Upper lobe of left lung (tissue), 6 donors: ENCODE measurements around the gene NKX2-4. TPM values are rescaled to one million over a fixed set of nuclear protein-coding genes. Genes with fewer than 3 reads are reported as not detected.

Experiments used
- ATAC-seq, 2 donors: fragments of 200-7000 bp; cut with Tn5 transposase; one replicate each; pipeline ENCODE4 v1.9.1; 2022; ENCODE audit warnings: mild to moderate bottlenecking in 2 of 2, moderate library complexity in 2 of 2; ENCODE audit not compliant: low FRiP score in 2 of 2
- DNase-seq, 2 donors: peaks; one replicate each; pipeline ENCODE4 v3.0.0-alpha.2; 2019 to 2020
- H3K27ac ChIP-seq, 4 donors: fragments of 200-600 bp; sonication (generic); one replicate each; pipeline ENCODE4 v1.5.1; 2016 to 2019
- H3K27me3 ChIP-seq, 4 donors: fragments of 200-600 bp; sonication (generic); one replicate each; pipeline ENCODE4 v1.5.1; 2017 to 2019
- H3K36me3 ChIP-seq, 4 donors: fragments of 200-600 bp; sonication (generic); one replicate each; pipeline ENCODE4 v1.5.1; 2016 to 2019
- H3K4me1 ChIP-seq, 4 donors: fragments of 200-600 bp; sonication (generic); one replicate each; pipeline ENCODE4 v1.5.1; 2018 to 2019
- H3K4me3 ChIP-seq, 4 donors: fragments of 200-600 bp; sonication (generic); one replicate each; pipeline ENCODE4 v1.5.1; 2017 to 2019; ENCODE audit warnings: mild to moderate bottlenecking in 2 of 4, moderate library complexity in 1 of 4
- H3K9me3 ChIP-seq, 4 donors: fragments of 200-600 bp; sonication (generic); one replicate each; pipeline ENCODE4 v1.5.1; 2018 to 2019
- CTCF ChIP-seq, 6 experiments: fragments of 450-650 bp in 4 of 6; fragments of 200-600 bp in 2 of 6; sonication (generic) in 2 of 6; IDR thresholded peaks; one replicate each; pipeline ENCODE4 v1.5.1; 2016 to 2019; ENCODE audit warnings: antibody characterized with exemption in 6 of 6
- EP300 ChIP-seq, 4 donors: sonication (generic); formaldehyde crosslinking; IDR thresholded peaks; one replicate each; pipeline ENCODE4 v1.5.1; 2017; ENCODE audit warnings: antibody characterized with exemption in 4 of 4, control low read depth in 2 of 4
- POLR2A ChIP-seq, 4 donors: fragments of 450-650 bp; IDR thresholded peaks; one replicate each; pipeline ENCODE4 v1.5.1; 2016 to 2017; ENCODE audit warnings: antibody characterized with exemption in 4 of 4, mild to moderate bottlenecking in 2 of 4
- POLR2AphosphoS5 ChIP-seq, 2 donors: sonication (generic); formaldehyde crosslinking; IDR thresholded peaks; one replicate each; pipeline ENCODE4 v1.5.1; 2017; ENCODE audit warnings: antibody characterized with exemption in 2 of 2
- WGBS, 2 donors: methylation state at CpG; one replicate each; pipeline ENCODE4 v1.1.5; 2017 to 2018; 5-methylcytosine and 5-hydroxymethylcytosine counted together
- small RNA-seq, 4 donors: library from RNA; depleted of rRNA; stranded (forward); fragments of <200 nt; gene quantifications; one replicate each; pipeline ENCODE3, GENCODE V24; 2016
- total RNA-seq, 6 donors: library from RNA; depleted of rRNA in 4 of 6; stranded (reverse); fragments of >200 nt in 4 of 6; gene quantifications; one replicate each; pipeline versions ENCODE4 v1.1.0 to v1.2.1, GENCODE V29; 2016 to 2021
- donor health status: DM: no; HTN: no; CAD: no; lungs with moderate emphysema.
- donor health status: DM: no; HTN: yes; CAD: no; lungs with severe emphysema.

Gene NKX2-4
- total RNA-seq, 6 donors from 2014 or later = not detected

- 50 to 100% methylated on average over 1 of the region's 1 CpG for WGBS, 2 donors
- H3K27ac ChIP-seq = no peak overlapping the region
- DNase-seq = no peak
- H3K4me1 ChIP-seq = peaks cover 11 to 22% (median 14%) of the 10 kb centered on the region in 4 donors
- H3K9me3 ChIP-seq = no peaks in the 10 kb centered on the region
- no peak overlapping the region for H3K4me3 ChIP-seq
- TF ChIP-seq POLR2AphosphoS5 (IDR thresholded peaks at IDR 0.05) (no peak), EP300 (IDR thresholded peaks at IDR 0.05) (no peak), CTCF (IDR thresholded peaks at IDR 0.05) (no peak), POLR2A (IDR thresholded peaks at IDR 0.05) (no peak)
- H3K27me3 ChIP-seq = no peaks in the 10 kb centered on the region
- ATAC-seq = no peak
- H3K36me3 ChIP-seq = peaks cover 2 to 85% (median 9%) of the 10 kb centered on the region in 4 donors
These were observed 41.3 kb downstream of the NKX2-4 start for GRCh38 chr20:21355981-21356380.

GRCh38 chr20:21353236-21353635 lies 44.1 kb downstream of the NKX2-4 start:
- DNase-seq (no peak), ATAC-seq (no peak)
- H3K27ac ChIP-seq = no peak overlapping the region
- 95 to 97% methylated on average over 1 of the region's 1 CpG for WGBS, 2 donors
- no peak overlapping the region for H3K4me3 ChIP-seq
- H3K36me3 ChIP-seq = peaks cover 17 to 87% (median 24%) of the 10 kb centered on the region in 4 donors
- H3K9me3 ChIP-seq = no peaks in the 10 kb centered on the region
- no peaks in the 10 kb centered on the region for H3K27me3 ChIP-seq
- TF ChIP-seq CTCF (IDR thresholded peaks at IDR 0.05) (no peak), POLR2A (IDR thresholded peaks at IDR 0.05) (no peak), EP300 (IDR thresholded peaks at IDR 0.05) (no peak)
- H3K4me1 ChIP-seq = peaks cover 0 to 6% (median 1%) of the 10 kb centered on the region in 4 donors

- no peak for DNase-seq
- H3K4me3 ChIP-seq = no peak overlapping the region
- TF ChIP-seq POLR2AphosphoS5 (IDR thresholded peaks at IDR 0.05) = no peak
- TF ChIP-seq POLR2A (IDR thresholded peaks at IDR 0.05) = no peak
- H3K36me3 ChIP-seq = peaks cover 18 to 87% (median 27%) of the 10 kb centered on the region in 4 donors
- no peaks in the 10 kb centered on the region for H3K9me3 ChIP-seq
- peaks cover 0 to 3% (median 1%) of the 10 kb centered on the region in 4 donors for H3K4me1 ChIP-seq
- no peak for ATAC-seq
- no peaks in the 10 kb centered on the region for H3K27me3 ChIP-seq
- no peak overlapping the region for H3K27ac ChIP-seq
These were observed 44.6 kb downstream of the NKX2-4 start for GRCh38 chr20:21352703-21353102.

Small RNAs within 50 kb of the gene (small RNA-seq; reads per million reads assigned to genes)
- 0 reads per million in 4 donors for gene RN7SKP140

Other genes with a start within 250 kb of the NKX2-4 start
- gene XRN2, start 94.2 kb downstream of the NKX2-4 start, total RNA-seq = 10 to 100 TPM; 38.3 to 70.5 (median 55.0) TPM
- gene NKX2-2, start 116.5 kb upstream of the NKX2-4 start, total RNA-seq = not detected